ENCODE data around the gene MTA3. TPM values are rescaled to one million over a fixed set of nuclear protein-coding genes. Genes with fewer than 3 reads are reported as not detected.

MTA3 gene
- total and polyA plus RNA-seq, 2 of the 8 experiments (the other 6 are each of a cell fraction or from before 2014, with no cell fraction given) = 125 to 184 TPM

DNA sequence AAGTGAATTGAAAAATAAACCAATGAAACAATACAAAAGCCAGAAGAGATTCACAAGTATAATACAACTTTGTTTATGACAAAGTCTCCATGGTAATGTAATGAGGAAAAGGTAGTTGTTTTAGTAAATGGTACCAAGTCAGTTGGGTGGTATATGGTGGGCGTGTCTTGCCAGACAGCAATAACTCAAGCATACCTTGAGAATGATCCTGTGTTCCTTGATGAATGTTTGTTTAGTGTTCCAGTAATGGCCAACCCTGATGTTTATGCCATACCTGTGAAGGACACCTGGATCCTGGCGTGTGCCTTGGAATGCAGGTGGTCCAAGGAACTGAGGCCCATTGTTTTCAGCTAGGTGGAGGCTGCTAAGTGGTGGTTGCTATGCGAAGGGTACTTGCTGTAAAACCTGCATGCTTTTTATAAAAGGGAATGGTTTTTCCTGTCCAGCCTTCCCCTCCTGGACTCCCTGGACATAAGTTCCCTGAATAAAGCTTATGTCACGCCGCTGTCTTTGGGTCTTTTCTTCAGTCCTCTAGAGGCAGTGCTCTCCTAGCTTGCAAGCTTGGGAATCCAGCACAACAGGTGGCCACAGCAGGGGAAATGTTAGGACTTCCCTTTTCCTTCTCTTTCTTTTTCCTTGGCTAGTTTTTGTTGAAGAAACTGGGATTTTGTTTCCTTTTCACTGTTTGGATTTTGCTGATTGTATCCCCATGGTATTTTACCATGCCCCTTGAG, 54.7 kb downstream of the MTA3 start:
- Histone ChIP-seq H3K36me3 (ENCODE audit: control insufficient read depth in 2 of 4, insufficient read depth in 4 of 4, low read length in 3 of 4) (peaks cover 0 to 37% (median 21%) of the 10 kb centered on the region in 4 experiments; a peak in 6 of 8 replicates), H4K5ac (ENCODE audit: insufficient read length, low read depth, low read length) (no peak overlapping the region), H3K79me1 (ENCODE audit: low read depth, low read length) (peaks cover 5% of the 10 kb centered on the region), H3K23me2 (ENCODE audit: low read depth, low read length) (no peaks in the 10 kb centered on the region), H4K8ac (ENCODE audit: extremely low read depth, insufficient read depth, low read length) (no peak overlapping the region), H3K23ac (ENCODE audit: insufficient read length) (no peak overlapping the region), H2BK5ac (ENCODE audit: low read depth, low read length) (0 out of 2 replicates have a peak overlapping the region, but pooled peaks have one; percentile 19), H2BK15ac (ENCODE audit: low read length) (no peak overlapping the region), H3K9ac (replicated peaks in 1 of 4; ENCODE audit: extremely low read depth in 1 of 4, low read depth in 3 of 4, low read length in 3 of 4) (no peak overlapping the region), H3K9me3 (ENCODE audit: insufficient read depth in 2 of 2, low read depth in 1 of 2, low read length in 1 of 2) (peaks cover 0 to 11% of the 10 kb centered on the region in 2 experiments; a peak in 1 of 4 replicates), H3K14ac (ENCODE audit: insufficient read length) (no peak overlapping the region), H2BK120ac (replicated peaks; ENCODE audit: low read depth, low read length) (no peak overlapping the region), H3K4me3 (ENCODE audit: extremely low read depth in 1 of 4, insufficient read depth in 2 of 4, low read depth in 3 of 4, low read length in 4 of 4) (no peak overlapping the region), H2BK12ac (ENCODE audit: low read depth, low read length) (no peak overlapping the region), H3K18ac (ENCODE audit: extremely low read depth, low read length) (no peak overlapping the region), H4K20me1 (replicated peaks in 1 of 2; ENCODE audit: control insufficient read depth in 1 of 2, insufficient read depth in 2 of 2, low read length in 2 of 2) (peaks cover 0 to 3% of the 10 kb centered on the region in 2 experiments), H3K79me2 (ENCODE audit: control insufficient read depth in 1 of 2, insufficient read depth in 2 of 2, low read length in 2 of 2) (peaks cover 0 to 61% of the 10 kb centered on the region in 2 experiments; a peak in 2 of 4 replicates), H4K91ac (replicated peaks; ENCODE audit: insufficient read length, low read length) (no peak overlapping the region), H2AFZ (ENCODE audit: low read length) (no peak overlapping the region), H3K56ac (replicated peaks; ENCODE audit: insufficient read length, low read depth, low read length) (no peak overlapping the region), H2AK5ac (ENCODE audit: low read depth, low read length) (no peak overlapping the region), H3K4ac (replicated peaks; ENCODE audit: insufficient read length, low read depth, low read length) (no peak overlapping the region), H3K27ac (ENCODE audit: low read depth, low read length) (no peak overlapping the region), H3K4me2 (ENCODE audit: insufficient read depth in 1 of 2, low read depth in 2 of 2, low read length in 2 of 2) (peak overlapping the region; percentile 1 to 10; a peak in 2 of 4 replicates), H2BK20ac (ENCODE audit: low read length) (no peak overlapping the region), H3K4me1 (replicated peaks in 1 of 4; ENCODE audit: control insufficient read depth in 3 of 4, insufficient read depth in 4 of 4, low read length in 3 of 4) (peaks cover 0 to 4% (median 3%) of the 10 kb centered on the region in 4 experiments; a peak in 4 of 7 replicates), H3K27me3 (replicated peaks in 1 of 4; ENCODE audit: control insufficient read depth in 3 of 4, extremely low read depth in 1 of 4, insufficient read depth in 3 of 4, low read length in 3 of 4) (no peaks in the 10 kb centered on the region)
- CTCF ChIA-PET (ENCODE audit: partially characterized antibody) = interaction anchor here (0.6 to 1.3 kb wide), 3 partner anchors 40 to 148 kb away, joined by 3 read pairs; no protein-coding TSS in a partner anchor
- FAIRE-seq = no peak
- POLR2A ChIA-PET (ENCODE audit: partially characterized antibody) = interaction anchor here (0.8 to 0.9 kb wide), 2 partner anchors 54 to 130 kb away, joined by 3 to 4 read pairs; no protein-coding TSS in a partner anchor
- DNase-seq (ENCODE audit: low read depth in 1 of 2, low spot score in 2 of 2) = no peak
- WGBS, 2 experiments (ENCODE audit: extremely low coverage in 1 of 2, insufficient coverage in 1 of 2, insufficient read length in 1 of 2, insufficient replicate concordance in 2 of 2, low coverage in 1 of 2, low lambda C conversion rate in 2 of 2, missing lambda C conversion rate in 1 of 2) = 69% methylated on average over 5 of the region's 5 CpGs; no CpG with 5 or more reads in 1 of the 2 experiments
- TF ChIP-seq GTF2F1 (IDR thresholded peaks at IDR 0.05; ENCODE audit: borderline replicate concordance, low read depth, low read length) (no peak), ZNF274 (IDR thresholded peaks at IDR 0.05; ENCODE audit: borderline replicate concordance, extremely low read depth, low read length) (no peak), RAD21 (IDR thresholded peaks at IDR 0.05 in 1 of 2, conservative IDR thresholded peaks at IDR 0.05 in 1 of 2; ENCODE audit: low read depth in 2 of 2, low read length in 2 of 2) (peak; percentile 30 to 43), RNF2 (IDR thresholded peaks at IDR 0.05; ENCODE audit: borderline replicate concordance, low read depth, low read length, missing control alignments, poor library complexity, severe bottlenecking) (no peak), POLR2AphosphoS5 (IDR thresholded peaks at IDR 0.05; ENCODE audit: low read depth, low read length) (no peak), SIX5 (IDR thresholded peaks at IDR 0.05; ENCODE audit: low read depth, low read length) (no peak), RFX5 (IDR thresholded peaks at IDR 0.05; ENCODE audit: borderline replicate concordance, low read depth, low read length) (no peak), KDM1A (IDR thresholded peaks at IDR 0.05; ENCODE audit: borderline replicate concordance, low read length) (no peak), BCL11A (IDR thresholded peaks at IDR 0.05; ENCODE audit: low read depth in 2 of 2, low read length in 2 of 2) (no peak), TCF12 (IDR thresholded peaks at IDR 0.05; ENCODE audit: low read depth, low read length) (0 out of 2 replicates have a peak, but pooled peaks have one; percentile 22), ASH2L (IDR thresholded peaks at IDR 0.05; ENCODE audit: low read length) (no peak), CBX5 (IDR thresholded peaks at IDR 0.05; ENCODE audit: low read depth, low read length) (no peak)

Data from H1 (cell line).